Amniotic epithelial cell (primary cell): ENCODE results near the gene TMEM245.

ENCODE experiments used
- DNase-seq: peaks from one replicate; pipeline ENCODE4 v3.0.0-alpha.2; 2010; ENCODE audit warnings: low read depth

Gene TMEM245

DNA sequence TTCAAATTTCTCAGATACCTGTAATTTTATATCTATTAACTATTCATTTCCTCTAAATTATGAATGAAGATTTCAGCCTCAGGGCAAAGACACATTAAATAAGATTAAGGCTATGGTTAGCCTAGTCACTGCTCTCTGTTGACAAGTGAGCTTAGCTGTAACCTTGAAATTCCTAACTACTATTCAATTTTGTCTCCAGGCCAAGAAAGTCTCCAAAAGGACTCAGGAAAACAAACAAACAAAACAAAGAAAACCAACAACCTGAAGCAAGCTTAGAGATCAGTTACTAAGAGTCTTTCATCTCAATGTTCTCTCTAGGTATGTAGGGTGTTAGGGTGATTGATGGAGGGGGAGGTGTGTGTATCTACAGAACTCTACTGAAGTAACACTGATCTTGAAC, 96.9 kb downstream of the TMEM245 start:
- DNase-seq, result peak; percentile 58

- peak; percentile 81 for DNase-seq
Observed at GRCh38 chr9:109020581-109021511, 98.9 kb downstream of the TMEM245 start.

DNA sequence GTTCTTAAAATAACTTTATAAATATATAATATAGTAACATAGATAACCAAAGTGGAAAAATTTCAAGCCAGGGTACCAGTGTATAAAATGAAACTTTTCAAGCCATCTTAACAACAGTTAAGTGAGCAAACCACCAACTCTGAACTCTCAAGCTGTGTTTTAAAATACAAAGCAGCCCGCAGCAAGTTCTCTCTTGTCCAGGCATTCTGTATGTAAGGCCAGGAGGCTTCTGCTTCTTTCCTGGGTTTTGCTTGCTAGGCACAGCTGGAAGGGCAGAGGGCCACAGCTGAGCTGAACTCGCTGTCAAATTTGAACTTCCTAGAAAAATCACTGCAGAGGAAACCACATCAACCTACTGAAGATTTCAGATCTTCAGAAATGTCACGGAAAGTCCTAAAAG, 99.6 kb downstream of the TMEM245 start:
- DNase-seq, result no peak

- no peak for DNase-seq
Observed at GRCh38 chr9:109019420-109019819, 100.3 kb downstream of the TMEM245 start.

DNA sequence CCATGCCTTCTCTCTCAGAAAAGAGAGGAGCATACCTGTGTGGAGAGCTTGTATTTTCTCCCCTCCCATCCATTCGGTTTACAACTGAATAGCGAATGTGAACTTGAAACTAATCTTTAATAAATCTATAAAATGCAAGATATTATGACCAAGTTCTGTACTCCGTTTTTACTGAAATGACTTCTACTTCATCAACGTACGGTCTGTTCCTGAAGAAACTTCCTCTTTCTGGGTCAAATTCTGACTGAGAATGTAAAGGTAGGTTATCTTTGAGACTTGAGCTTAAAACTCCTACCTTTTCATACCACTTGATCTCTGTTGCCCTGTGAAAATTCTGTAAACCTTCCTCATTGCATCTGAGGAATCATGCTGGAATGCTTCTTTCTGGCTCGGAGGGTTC, 102.3 kb downstream of the TMEM245 start:
- no peak for DNase-seq

DNA sequence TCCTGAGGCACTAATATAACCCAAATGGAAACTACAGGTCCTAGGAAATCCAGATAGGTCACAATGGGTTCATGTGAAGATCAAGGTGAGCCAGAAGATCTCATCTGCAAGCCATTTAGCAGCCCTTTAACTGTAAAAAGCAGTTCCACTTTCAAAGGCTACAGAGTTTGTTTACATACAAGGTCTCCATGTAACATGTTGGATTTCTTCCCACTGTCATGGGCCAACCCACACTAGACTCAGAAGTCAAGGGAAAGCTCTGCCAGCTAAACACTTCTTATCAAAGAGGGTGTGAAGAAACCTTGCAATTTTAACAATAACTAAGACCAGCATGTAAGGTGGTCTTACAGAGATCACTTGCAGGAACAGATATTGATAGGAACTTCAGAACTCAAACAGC, 102.7 kb downstream of the TMEM245 start:
- DNase-seq, result no peak

- DNase-seq, result no peak
Observed at GRCh38 chr9:109016132-109016531, 103.6 kb downstream of the TMEM245 start.

GRCh38 chr9:109014608-109015280, 105.0 kb downstream of the TMEM245 start:
- DNase-seq, result peak; percentile 68

DNA sequence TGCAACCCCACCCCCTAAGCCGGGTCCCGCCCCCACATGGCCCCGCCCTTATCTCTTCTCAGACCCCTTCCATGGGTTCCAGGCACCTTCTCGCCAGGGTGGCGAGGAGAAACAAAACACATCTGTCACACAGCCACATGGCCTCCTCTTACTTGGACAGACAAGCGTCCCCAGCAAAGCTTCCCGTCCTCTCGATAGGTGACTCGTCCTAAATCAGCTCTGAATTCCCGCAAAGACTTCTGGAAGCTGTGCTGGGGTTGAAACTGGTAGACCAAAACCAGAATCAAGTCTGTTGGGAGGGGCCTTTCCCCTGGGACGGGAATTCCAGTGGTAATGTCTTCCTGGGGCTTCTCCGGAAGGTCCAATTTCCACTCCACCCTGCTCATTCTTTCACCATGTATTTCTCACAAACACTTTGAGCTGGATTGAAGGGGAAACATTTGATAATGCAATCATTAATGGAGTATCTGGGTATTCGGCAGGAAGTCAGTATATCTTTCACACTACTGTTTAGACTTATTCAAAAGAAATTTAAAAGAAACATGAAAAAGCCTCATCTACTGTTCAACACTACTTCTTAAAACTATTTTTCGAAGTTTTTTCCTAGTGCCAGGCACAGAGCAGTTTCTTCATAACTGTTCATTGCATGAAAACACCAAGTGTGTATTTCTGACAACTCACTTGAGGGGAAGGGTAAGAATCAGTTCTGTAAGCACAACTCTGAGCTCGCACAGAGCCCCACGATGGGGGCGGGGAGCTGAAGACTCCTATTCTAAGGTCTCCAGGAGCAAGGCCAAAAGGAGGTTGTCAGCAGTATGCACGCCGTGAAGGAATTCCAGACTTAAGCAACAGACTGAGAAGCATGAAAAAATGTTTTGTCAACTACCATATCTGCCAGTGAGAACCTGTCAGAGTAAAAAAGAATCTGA, 105.8 kb downstream of the TMEM245 start:
- DNase-seq, result peak; percentile 90

GRCh38 chr9:109012876-109013678, 106.7 kb downstream of the TMEM245 start, which contains the start of gene CTNNAL1:
TSS of gene CTNNAL1 (minus strand) at chr9:109013499. CDS start at chr9:109013442, 57 bp downstream.
- peak; percentile 71 for DNase-seq

DNA sequence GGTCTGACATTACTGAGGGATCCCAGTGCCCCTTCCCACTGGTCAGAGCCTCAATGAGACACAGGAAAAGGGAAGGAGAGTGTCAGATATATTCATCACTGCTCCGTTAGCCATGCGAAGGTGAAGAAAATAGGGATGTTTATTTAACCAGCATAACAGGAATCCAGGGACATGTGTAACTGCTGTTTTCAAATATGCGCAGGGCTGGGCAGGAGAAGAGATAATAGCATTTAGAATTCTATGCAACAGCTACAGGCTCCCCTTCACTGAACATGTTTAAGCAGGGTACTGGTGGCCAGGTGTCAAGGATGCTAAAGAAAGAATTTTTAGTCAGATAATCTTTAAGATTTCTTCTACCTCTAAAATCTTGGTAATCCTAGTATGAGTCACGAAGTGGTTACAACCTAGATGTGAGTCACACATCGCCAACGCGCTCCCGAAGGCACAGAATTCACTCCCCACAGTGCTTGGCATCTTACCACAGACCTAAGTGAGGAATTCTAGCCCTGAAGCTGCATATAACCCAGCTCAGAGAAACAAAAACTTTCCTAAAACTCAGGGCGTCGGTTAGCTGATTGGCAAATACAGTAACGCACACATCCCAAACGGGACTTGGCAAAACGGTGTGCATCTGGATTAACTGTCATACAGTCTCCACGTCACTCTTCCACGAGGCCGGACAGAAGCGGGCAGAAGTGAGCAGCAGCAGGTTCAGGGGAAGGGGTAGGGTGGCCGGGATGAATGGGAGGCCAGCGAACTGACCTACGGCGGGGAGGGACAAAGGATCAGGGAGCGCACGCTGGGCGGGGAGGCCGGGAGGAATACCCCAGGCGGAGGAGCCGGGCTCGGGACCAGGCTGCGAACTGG, 107.5 kb downstream of the TMEM245 start:
- DNase-seq, result peak; percentile 95

DNA sequence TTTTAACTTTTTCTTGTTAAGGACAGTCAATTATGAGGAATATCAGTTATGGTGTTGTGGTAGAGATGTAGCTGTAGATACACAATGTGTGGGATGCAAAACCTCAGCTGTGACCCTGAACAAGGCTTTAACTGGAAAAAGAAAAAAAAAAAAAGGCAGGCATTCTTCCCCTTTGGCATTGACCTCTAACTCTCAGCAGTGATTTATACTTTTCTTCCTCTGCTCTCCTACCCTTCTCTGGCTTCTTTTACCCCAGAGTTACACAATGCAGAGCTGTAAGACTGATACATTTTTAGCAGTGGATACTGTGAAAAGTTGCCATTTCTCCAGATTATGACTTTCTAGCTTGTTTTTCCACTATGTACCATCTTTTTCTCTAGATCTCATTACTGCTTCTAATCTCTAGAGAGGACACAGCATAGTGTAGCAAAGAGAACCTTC, 108.5 kb downstream of the TMEM245 start:
- peak; percentile 86 for DNase-seq

DNA sequence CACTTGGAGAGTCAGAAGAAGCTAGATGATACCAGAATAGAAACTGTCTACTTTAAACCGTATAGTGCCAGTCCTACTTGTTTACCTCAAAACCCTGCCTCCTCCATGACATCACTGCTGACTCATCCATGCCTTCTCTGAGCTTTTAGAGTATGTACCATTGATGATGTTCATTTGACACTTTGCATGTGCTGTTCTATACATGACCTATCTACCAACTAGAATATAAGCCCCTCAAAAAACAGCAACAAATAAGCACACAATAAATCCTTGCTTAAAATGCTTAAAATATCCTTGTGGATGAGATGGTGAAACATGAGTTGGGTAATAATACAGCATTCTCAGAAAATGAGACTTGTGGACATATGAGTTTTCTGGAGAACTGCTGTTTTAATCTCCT, 109.0 kb downstream of the TMEM245 start:
- peak; percentile 90 for DNase-seq

- DNase-seq, result no peak
Observed at GRCh38 chr9:109005678-109006077, 114.1 kb downstream of the TMEM245 start.

DNA sequence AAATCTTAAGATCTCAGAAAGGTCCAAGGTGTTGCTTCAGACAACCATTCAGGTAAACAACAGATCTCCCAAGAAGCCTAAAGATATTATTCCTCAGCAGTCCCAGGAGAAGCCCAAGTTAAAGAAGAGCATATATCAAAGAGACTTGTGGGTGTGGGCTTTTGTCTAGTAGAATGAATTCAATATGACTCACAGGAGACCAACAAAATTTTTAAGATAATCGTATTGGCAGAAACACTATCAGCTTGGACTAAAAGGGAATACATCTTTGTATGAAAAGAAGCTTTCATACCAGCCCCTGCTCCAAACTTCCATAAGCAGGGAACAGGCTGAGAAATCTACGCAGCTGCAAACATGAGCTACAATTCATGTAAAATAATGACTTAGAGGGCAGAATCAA, 116.6 kb downstream of the TMEM245 start:
- no peak for DNase-seq

DNA sequence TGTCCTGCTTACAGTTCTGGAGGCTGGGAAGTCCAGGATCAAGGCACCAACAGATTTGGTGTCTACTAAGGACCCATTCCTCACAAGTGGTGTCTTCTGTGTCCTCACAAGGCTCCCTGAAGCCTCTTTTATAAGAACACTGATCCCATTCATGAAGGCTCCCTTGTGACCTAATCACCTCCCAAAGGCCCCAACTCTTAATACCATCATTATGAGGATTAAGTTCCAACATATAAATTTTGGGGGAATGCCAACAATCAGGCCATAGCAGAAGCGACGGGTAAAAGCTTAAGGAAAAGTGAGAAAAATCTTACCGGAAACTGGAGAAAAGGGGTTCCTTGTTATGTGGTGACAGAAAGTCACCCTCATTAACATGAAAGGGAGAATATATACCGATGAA, 117.6 kb downstream of the TMEM245 start:
- DNase-seq, result no peak

- peak; percentile 89 for DNase-seq
Observed at GRCh38 chr9:109001275-109001676, 118.5 kb downstream of the TMEM245 start.

DNA sequence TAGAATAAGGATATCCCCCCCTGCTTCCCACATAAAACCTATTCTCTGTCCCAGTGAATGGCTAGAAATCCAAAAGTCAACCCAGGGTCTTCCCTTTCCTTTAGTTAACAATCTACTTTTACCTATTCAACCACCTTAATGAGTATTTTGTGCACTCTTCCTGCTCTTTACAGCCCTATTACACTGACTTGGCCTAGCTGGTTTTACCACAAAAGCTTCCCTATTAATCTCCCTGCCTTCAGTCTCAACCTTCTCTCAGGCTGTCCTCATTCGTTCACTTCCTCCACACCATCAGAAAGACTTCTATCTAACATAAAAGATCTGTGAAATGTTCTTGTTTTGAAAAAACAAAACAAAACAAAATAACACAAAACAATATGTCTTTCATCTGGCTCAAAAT, 122.6 kb downstream of the TMEM245 start:
- DNase-seq, result no peak

GRCh38 chr9:108996643-108997042, 123.1 kb downstream of the TMEM245 start:
- DNase-seq, result peak; percentile 53

DNA sequence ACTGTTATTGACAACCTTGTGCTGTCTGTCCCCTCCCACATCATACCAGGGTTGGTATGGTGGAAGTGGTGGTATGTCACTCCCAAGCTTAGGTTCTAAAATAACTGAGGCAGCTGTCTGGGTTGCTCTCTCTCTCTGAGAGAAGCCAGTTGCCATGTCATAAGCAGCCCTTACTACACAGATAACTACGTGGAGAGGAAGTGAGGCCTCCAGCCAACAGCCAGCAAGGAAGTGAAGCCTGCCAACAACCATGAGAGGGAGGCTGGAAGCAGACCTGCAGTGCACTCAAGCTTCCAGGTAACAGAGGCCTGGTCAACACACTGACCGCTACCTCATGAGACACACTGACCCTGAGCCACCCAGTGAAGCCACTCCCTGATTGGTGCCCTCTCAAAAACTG, 125.1 kb downstream of the TMEM245 start:
- DNase-seq, result peak; percentile 46
